HT1080 (cell line): ENCODE results near the gene RAB26. TPM values are rescaled to one million over a fixed set of nuclear protein-coding genes. Genes with fewer than 3 reads are reported as not detected.
"Not testable (repeated sequence)": the region's sequence is repeated elsewhere in the genome, so short reads cannot be mapped to it uniquely, and the experiment has no call there.

Experiments
- DNase-seq: peaks from one replicate; pipeline ENCODE4 v3.0.0-alpha.2; 2015; ENCODE audit warnings: low read depth
- total RNA-seq: library from RNA; depleted of rRNA; stranded (reverse); fragments of >200 nt; shearing (Covaris generic); gene quantifications from 2 replicates; pipeline ENCODE4 v1.2.3, GENCODE V29; 2014

RAB26 gene
- total RNA-seq, 1 experiment from 2014 or later, result 13.4 TPM

- DNase-seq, result not testable (repeated sequence)
Observed at GRCh38 chr16:2116428-2116827, 32.0 kb upstream of the RAB26 start.

GRCh38 chr16:2117341-2117740, 31.1 kb upstream of the RAB26 start:
- DNase-seq, result not testable (repeated sequence)

- not testable (repeated sequence) for DNase-seq
Observed at GRCh38 chr16:2117960-2118722, 30.3 kb upstream of the RAB26 start.

- peak; percentile 61 for DNase-seq
Observed at GRCh38 chr16:2121325-2121724, 27.1 kb upstream of the RAB26 start.

- DNase-seq, result no peak
Observed at GRCh38 chr16:2121853-2122252, 26.6 kb upstream of the RAB26 start.

GRCh38 chr16:2122429-2122828, 26.0 kb upstream of the RAB26 start:
- no peak for DNase-seq

- DNase-seq, result not testable (repeated sequence)
Observed at GRCh38 chr16:2122934-2123683, 25.3 kb upstream of the RAB26 start.

- DNase-seq, result not testable (repeated sequence)
Observed at GRCh38 chr16:2123706-2124376, 24.6 kb upstream of the RAB26 start.

GRCh38 chr16:2124377-2124693, 24.1 kb upstream of the RAB26 start:
- not testable (repeated sequence) for DNase-seq

GRCh38 chr16:2124694-2125444, 23.6 kb upstream of the RAB26 start:
- peak; percentile 90 for DNase-seq

GRCh38 chr16:2125609-2126008, 22.8 kb upstream of the RAB26 start:
- not testable (repeated sequence) for DNase-seq

GRCh38 chr16:2126161-2126743, 22.2 kb upstream of the RAB26 start:
- DNase-seq, result not testable (repeated sequence)

- not testable (repeated sequence) for DNase-seq
Observed at GRCh38 chr16:2126928-2127556, 21.4 kb upstream of the RAB26 start.

- peak; percentile 49 for DNase-seq
Observed at GRCh38 chr16:2127630-2128280, 20.7 kb upstream of the RAB26 start.

GRCh38 chr16:2129251-2129650, 19.2 kb upstream of the RAB26 start:
- DNase-seq, result peak; percentile 69

- not testable (repeated sequence) for DNase-seq
Observed at GRCh38 chr16:2129890-2130447, 18.5 kb upstream of the RAB26 start.

- DNase-seq, result not testable (repeated sequence)
Observed at GRCh38 chr16:2133797-2134196, 14.6 kb upstream of the RAB26 start.

GRCh38 chr16:2135071-2135470, 13.4 kb upstream of the RAB26 start:
- DNase-seq, result not testable (repeated sequence)

GRCh38 chr16:2135770-2136490, 12.5 kb upstream of the RAB26 start, which contains the start of gene PKD1:
Gene PKD1, minus strand, starts transcription at chr16:2135898. Its CDS starts 209 bp downstream, at chr16:2135689.
- peak; percentile 94 for DNase-seq
